HCT116 (cell line): Measurements from ENCODE around the gene RNU5D-1. TPM values are rescaled to one million over a fixed set of nuclear protein-coding genes. Genes with fewer than 3 reads are reported as not detected.

ENCODE experiments used
- ATAC-seq: fragments of 200-7000 bp; cut with Tn5 transposase; 2 replicates; pipeline ENCODE4 v1.9.1; 2020; ENCODE audit warnings: mild to moderate bottlenecking, moderate library complexity
- BruUV-seq: library from RNA; stranded (reverse); fragments of 400-500 nt; replicated peaks from 2 replicates; lab custom pipeline; 2021; lab: Mats Ljungman, UMichigan
- CTCF ChIA-PET: fragments of 300-600 bp; sonication (Branson Sonifier 250); formaldehyde crosslinking; loops from one replicate; lab custom pipeline; 2021; ENCODE audit warnings: antibody characterized with exemption; lab: Charles Lee
- POLR2A ChIA-PET: fragments of 300-600, 350-600 bp; sonication (Branson Sonifier 250); formaldehyde crosslinking; loops from one replicate; lab custom pipeline; 2021; ENCODE audit warnings: antibody characterized with exemption; lab: Charles Lee
- RAD21 ChIA-PET, 2 experiments: fragments of 300-600 bp; sonication (Branson Sonifier 250); formaldehyde crosslinking; loops; one replicate each; lab custom pipeline; 2023; ENCODE audit warnings: low total read pairs in 2 of 2; ENCODE audit not compliant: uncharacterized antibody in 2 of 2, unreplicated experiment in 2 of 2, low non-redundant PET in 1 of 2; lab: Charles Lee
- DNase-seq: peaks from one replicate; pipeline ENCODE4 v3.0.0-alpha.2; 2010; ENCODE audit warnings: low read depth, low spot score
- H2AFZ ChIP-seq: fragments of 200-600 bp; shearing (Covaris generic), sonication (generic); 2 replicates; pipeline ENCODE4 v1.6.1; 2017; ENCODE audit warnings: low read depth, mixed run types, mixed read lengths, antibody characterized with exemption, low read length; ENCODE audit not compliant: poor library complexity, severe bottlenecking
- H3K27ac ChIP-seq: 2 replicates; pipeline ENCODE4 v1.5.1; 2012; ENCODE audit warnings: low read depth, low read length
- H3K27me3 ChIP-seq: fragments of 200-600 bp; sonication (generic); 2 replicates; pipeline ENCODE4 v1.6.1; 2016; ENCODE audit warnings: mixed run types, low read length, mixed read lengths; ENCODE audit not compliant: insufficient read depth
- H3K36me3 ChIP-seq, 2 experiments: fragments of 200-500 bp in 1 of 2; fragments of 200-600 bp in 1 of 2; sonication (Bioruptor generic) in 1 of 2; sonication (generic) in 1 of 2; 2 replicates each; pipeline versions ENCODE4 v1.5.1 to v1.6.1; 2014 to 2016; ENCODE audit warnings: low read length in 2 of 2, inconsistent platforms in 1 of 2, mixed read lengths in 1 of 2, mixed run types in 1 of 2; ENCODE audit not compliant: insufficient read depth in 2 of 2, control insufficient read depth in 1 of 2
- H3K4me1 ChIP-seq, 2 experiments: fragments of 200-600 bp in 1 of 2; sonication (generic) in 1 of 2; 2 replicates each; pipeline versions ENCODE4 v1.5.1 to v1.6.1; 2012 to 2017; ENCODE audit warnings: low read length in 2 of 2, inconsistent platforms in 1 of 2, mild to moderate bottlenecking in 1 of 2, mixed read lengths in 1 of 2, mixed run types in 1 of 2, moderate library complexity in 1 of 2; ENCODE audit not compliant: insufficient read depth in 2 of 2, control insufficient read depth in 1 of 2
- H3K4me2 ChIP-seq: fragments of 200-600 bp; sonication (generic); 2 replicates; pipeline ENCODE4 v1.6.1; 2017; ENCODE audit warnings: mixed run types, low read length, mixed read lengths
- H3K4me3 ChIP-seq, 2 experiments: fragments of 200-600 bp in 1 of 2; sonication (generic) in 1 of 2; replicated peaks in 1 of 2; 2 replicates each; pipeline ENCODE4 v1.5.1; 2011 to 2016; ENCODE audit warnings: low read length in 2 of 2, control low read depth in 1 of 2, low read depth in 1 of 2, mild to moderate bottlenecking in 1 of 2, mixed read lengths in 1 of 2, mixed run types in 1 of 2
- H3K79me2 ChIP-seq: fragments of 200-600 bp; sonication (generic); 2 replicates; pipeline ENCODE4 v1.6.1; 2017; ENCODE audit warnings: mild to moderate bottlenecking, mixed run types, low read length, moderate library complexity, mixed read lengths; ENCODE audit not compliant: insufficient read depth
- H3K9ac ChIP-seq: fragments of 200-600 bp; sonication (generic); 2 replicates; pipeline ENCODE4 v1.6.1; 2016; ENCODE audit warnings: low read length, mixed read lengths
- H3K9me2 ChIP-seq: fragments of 200-600 bp; sonication (generic), shearing (Covaris generic); 2 replicates; pipeline ENCODE4 v1.6.1; 2017; ENCODE audit warnings: mixed run types, mild to moderate bottlenecking, moderate library complexity; ENCODE audit not compliant: insufficient read depth
- H3K9me3 ChIP-seq, 2 experiments: fragments of 200-500 bp in 1 of 2; fragments of 200-600 bp in 1 of 2; sonication (Bioruptor generic) in 1 of 2; sonication (generic) in 1 of 2; 2 replicates each; pipeline ENCODE4 v1.6.1; 2014 to 2017; ENCODE audit warnings: low read length in 2 of 2, mixed read lengths in 2 of 2, inconsistent platforms in 1 of 2, low read depth in 1 of 2, mild to moderate bottlenecking in 1 of 2, mixed run types in 1 of 2, moderate library complexity in 1 of 2; ENCODE audit not compliant: control insufficient read depth in 1 of 2, insufficient read depth in 1 of 2
- H4K20me1 ChIP-seq: fragments of 200-600 bp; sonication (generic), shearing (Covaris generic); 2 replicates; pipeline ENCODE4 v1.6.1; 2017; ENCODE audit warnings: mixed run types, mild to moderate bottlenecking, moderate library complexity; ENCODE audit not compliant: insufficient read depth
- CBX3 ChIP-seq: IDR thresholded peaks from 2 replicates; pipeline ENCODE4 v1.6.1; 2012; ENCODE audit warnings: low read depth
- CEBPB ChIP-seq: IDR thresholded peaks from 2 replicates; pipeline ENCODE4 v1.6.1; 2012; ENCODE audit warnings: low read depth
- EGR1 ChIP-seq: IDR thresholded peaks from 2 replicates; pipeline ENCODE4 v1.6.1; 2012; ENCODE audit warnings: low read depth
- EZH2phosphoT487 ChIP-seq: fragments of 200-600 bp; IDR thresholded peaks from 2 replicates; pipeline ENCODE4 v1.6.1; 2018; ENCODE audit warnings: antibody characterized with exemption, borderline replicate concordance
- FOSL1 ChIP-seq: IDR thresholded peaks from 2 replicates; pipeline ENCODE4 v1.6.1; 2012; ENCODE audit warnings: low read depth
- JUND ChIP-seq: IDR thresholded peaks from 2 replicates; pipeline ENCODE4 v1.6.1; 2012
- POLR2A ChIP-seq: IDR thresholded peaks from 2 replicates; pipeline ENCODE4 v1.7.0; 2011; ENCODE audit warnings: borderline replicate concordance; ENCODE audit not compliant: insufficient read depth, insufficient read length; ENCODE audit errors: extremely low read depth
- POLR2AphosphoS5 ChIP-seq: IDR thresholded peaks from 2 replicates; pipeline ENCODE4 v1.6.1; 2011; ENCODE audit warnings: mild to moderate bottlenecking, low read depth, low read length, moderate library complexity
- SIN3A ChIP-seq: IDR thresholded peaks from 2 replicates; pipeline ENCODE4 v1.6.1; 2012; ENCODE audit warnings: low read depth
- SP1 ChIP-seq: IDR thresholded peaks from 2 replicates; pipeline ENCODE4 v1.6.1; 2012; ENCODE audit warnings: low read depth
- TCF7L2 ChIP-seq: IDR thresholded peaks from 2 replicates; pipeline ENCODE4 v1.7.0; 2011; ENCODE audit warnings: borderline replicate concordance, inconsistent platforms; ENCODE audit not compliant: insufficient read depth, insufficient read length; ENCODE audit errors: extremely low read depth
- YY1 ChIP-seq: IDR thresholded peaks from 2 replicates; pipeline ENCODE4 v1.6.1; 2011; ENCODE audit warnings: low read length, low read depth, moderate library complexity, mild to moderate bottlenecking; ENCODE audit not compliant: insufficient replicate concordance; ENCODE audit errors: extremely low read depth
- ZNF274 ChIP-seq: fragments of 200-500 bp; sonication (Bioruptor generic); IDR thresholded peaks from 2 replicates; pipeline ENCODE4 v1.6.1; 2014; ENCODE audit warnings: mild to moderate bottlenecking, low read depth, low read length, inconsistent platforms
- intact Hi-C: fragments of 100-400 bp; cut with micrococcal nuclease; formaldehyde crosslinking; loops from 2 replicates; pipeline ENCODE4 v1.10.0; 2022
- total RNA-seq: library from RNA; stranded (reverse); gene quantifications from one replicate; pipeline ENCODE4 v1.2.1, GENCODE V29; 2021; ENCODE audit not compliant: unreplicated experiment
- TF ChIP-seq, protein P1 (sequence below): IDR thresholded peaks from 2 replicates; pipeline ENCODE4 v1.6.1; 2012
- TF ChIP-seq, protein P2 (sequence below): IDR thresholded peaks from 2 replicates; pipeline ENCODE4 v1.6.1; 2012
- TF ChIP-seq, protein P3 (sequence below): IDR thresholded peaks from 2 replicates; pipeline ENCODE4 v1.6.1; 2012; ENCODE audit warnings: low read depth

Gene RNU5D-1
- total RNA-seq, 1 experiment from 2014 or later: not detected

DNA sequence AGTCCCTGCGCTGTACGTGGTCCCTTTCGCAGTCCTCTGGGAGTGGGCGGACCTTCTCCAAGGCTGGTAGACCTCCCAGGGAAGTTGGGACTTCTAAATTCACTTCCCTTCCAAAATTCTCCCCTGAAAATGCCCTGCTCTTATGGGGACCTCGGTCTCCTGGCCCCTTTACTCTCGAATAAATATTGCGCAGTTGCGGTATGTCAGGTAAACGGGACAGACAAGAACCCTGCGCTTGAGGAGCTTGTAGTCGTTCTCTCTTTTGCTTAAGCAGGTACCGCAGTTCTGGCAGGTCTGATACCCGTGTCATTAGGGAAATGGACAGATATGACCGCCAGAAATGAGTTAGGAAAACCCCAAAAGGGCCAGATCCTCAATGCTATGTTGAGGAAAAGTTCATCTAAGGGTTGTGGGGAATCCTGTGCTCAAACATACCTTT is 9.2 kb upstream of the RNU5D-1 start:
- ChIA-PET POLR2A (no interaction called here), CTCF (no interaction called here), RAD21 (no interaction called here)
- Histone ChIP-seq H3K36me3 (peaks cover 4 to 31% of the 10 kb centered on the region in 2 experiments; a peak in 2 of 4 replicates), H3K9ac (peak overlapping the region; percentile 97), H2AFZ (no peak overlapping the region), H3K4me1 (peaks cover 5 to 23% of the 10 kb centered on the region in 2 experiments; a peak in 3 of 4 replicates), H3K4me3 (peak overlapping the region; percentile 75 to 95), H3K9me2 (no peaks in the 10 kb centered on the region), H3K9me3 (no peaks in the 10 kb centered on the region), H3K4me2 (peak overlapping the region; percentile 85), H3K27ac (peak overlapping the region; percentile 65), H3K27me3 (no peaks in the 10 kb centered on the region), H4K20me1 (no peaks in the 10 kb centered on the region), H3K79me2 (peaks cover 49% of the 10 kb centered on the region)
- intact Hi-C loops: no loop called here
- TF ChIP-seq EZH2phosphoT487: no peak
- no peak for TF ChIP-seq CBX3
- TF ChIP-seq, protein P1, sequence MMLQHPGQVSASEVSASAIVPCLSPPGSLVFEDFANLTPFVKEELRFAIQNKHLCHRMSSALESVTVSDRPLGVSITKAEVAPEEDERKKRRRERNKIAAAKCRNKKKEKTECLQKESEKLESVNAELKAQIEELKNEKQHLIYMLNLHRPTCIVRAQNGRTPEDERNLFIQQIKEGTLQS: no peak
- TF ChIP-seq POLR2A: no peak
- BruUV-seq: TSS peak; percentile 89
- DNase-seq (no peak), ATAC-seq (peak; percentile 40)

DNA sequence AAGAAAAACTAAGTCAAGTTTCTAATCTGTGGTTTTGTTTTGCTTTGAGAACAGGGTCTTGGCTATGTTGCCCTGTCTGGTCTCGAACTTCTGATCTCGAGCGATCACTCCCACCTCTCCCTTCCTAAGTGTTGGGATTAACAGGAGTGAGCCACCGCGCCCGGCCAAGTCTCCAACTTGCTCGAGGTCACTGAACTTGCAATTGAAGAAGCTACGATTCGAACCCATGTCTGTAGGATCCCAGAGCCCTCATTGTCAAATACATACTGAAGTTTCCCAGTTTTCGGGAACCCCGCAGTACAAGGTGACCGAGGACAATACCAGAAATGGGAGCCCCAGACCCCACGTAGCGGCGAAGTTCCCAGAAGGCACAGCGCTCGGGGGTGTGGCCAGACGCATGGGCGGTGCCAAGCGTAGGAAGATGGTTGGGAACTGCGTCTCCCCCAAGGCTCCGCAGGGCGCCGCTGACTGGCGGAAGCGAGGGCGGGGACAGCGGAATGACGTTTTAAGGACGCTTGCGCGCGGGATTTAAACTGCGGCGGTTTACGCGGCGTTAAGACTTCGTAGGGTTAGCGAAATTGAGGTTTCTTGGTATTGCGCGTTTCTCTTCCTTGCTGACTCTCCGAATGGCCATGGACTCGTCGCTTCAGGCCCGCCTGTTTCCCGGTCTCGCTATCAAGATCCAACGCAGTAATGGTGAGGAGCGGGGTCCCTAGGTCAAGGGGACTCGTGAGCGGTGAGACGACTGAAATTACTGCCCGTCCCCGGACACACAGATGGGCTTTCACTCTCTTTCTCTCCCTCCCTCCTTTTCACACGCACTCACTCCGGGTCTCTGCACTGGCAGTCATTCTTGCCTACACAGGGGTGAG is 8.6 kb upstream of the RNU5D-1 start, which contains the start of gene KIF2C:
TSS of gene KIF2C (plus strand) at position 531 of the 872 bp plus-strand sequence. CDS start at position 627, 96 bp downstream.
- peak; percentile 98 for ATAC-seq
- DNase-seq: peak; percentile 96
- peak within 1 kb of the TSS; percentile 97 for H3K9ac ChIP-seq
- H3K27ac ChIP-seq: peak within 1 kb of the TSS; percentile 65
- RAD21 ChIA-PET: no interaction called here
- no peaks in the 10 kb centered on the region for H3K27me3 ChIP-seq
- POLR2A ChIA-PET: interaction anchor here (1.0 to 1.1 kb wide), 2 partner anchors 13 to 18 kb away, joined by 3 to 6 read pairs; no protein-coding TSS in a partner anchor
- peaks cover 44% of the 10 kb centered on the region for H3K79me2 ChIP-seq
- no peaks in the 10 kb centered on the region for H4K20me1 ChIP-seq
- peak within 1 kb of the TSS; percentile 85 for H3K4me2 ChIP-seq
- no peak within 1 kb of the TSS for H2AFZ ChIP-seq
- H3K4me1 ChIP-seq: peaks cover 5 to 23% of the 10 kb centered on the region in 2 experiments; a peak in 3 of 4 replicates
- CTCF ChIA-PET: no interaction called here
- intact Hi-C loops: loop anchor here (1.0 kb wide), 1 partner anchor 8 kb away; the partner anchor contains the start of gene RNU5D-1
- H3K9me3 ChIP-seq: no peaks in the 10 kb centered on the region
- BruUV-seq: no TSS peak
- no peaks in the 10 kb centered on the region for H3K9me2 ChIP-seq
- peak within 1 kb of the TSS; percentile 75 to 95 for H3K4me3 ChIP-seq
- H3K36me3 ChIP-seq: peaks cover 4 to 30% of the 10 kb centered on the region in 2 experiments; a peak in 2 of 4 replicates
- TF ChIP-seq POLR2AphosphoS5 (peak; percentile 99), SP1 (peak; percentile 82), TCF7L2 (peak; percentile 19), SIN3A (peak; percentile 100), FOSL1 (no peak), JUND (no peak), CEBPB (no peak), EGR1 (peak; percentile 83), CBX3 (peak; percentile 57; the same call in 1 of the 2 replicates), ZNF274 (no peak), YY1 (peak; percentile 62)
- TF ChIP-seq, protein P2, sequence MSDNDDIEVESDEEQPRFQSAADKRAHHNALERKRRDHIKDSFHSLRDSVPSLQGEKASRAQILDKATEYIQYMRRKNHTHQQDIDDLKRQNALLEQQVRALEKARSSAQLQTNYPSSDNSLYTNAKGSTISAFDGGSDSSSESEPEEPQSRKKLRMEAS: peak; percentile 80
- TF ChIP-seq, protein P3, sequence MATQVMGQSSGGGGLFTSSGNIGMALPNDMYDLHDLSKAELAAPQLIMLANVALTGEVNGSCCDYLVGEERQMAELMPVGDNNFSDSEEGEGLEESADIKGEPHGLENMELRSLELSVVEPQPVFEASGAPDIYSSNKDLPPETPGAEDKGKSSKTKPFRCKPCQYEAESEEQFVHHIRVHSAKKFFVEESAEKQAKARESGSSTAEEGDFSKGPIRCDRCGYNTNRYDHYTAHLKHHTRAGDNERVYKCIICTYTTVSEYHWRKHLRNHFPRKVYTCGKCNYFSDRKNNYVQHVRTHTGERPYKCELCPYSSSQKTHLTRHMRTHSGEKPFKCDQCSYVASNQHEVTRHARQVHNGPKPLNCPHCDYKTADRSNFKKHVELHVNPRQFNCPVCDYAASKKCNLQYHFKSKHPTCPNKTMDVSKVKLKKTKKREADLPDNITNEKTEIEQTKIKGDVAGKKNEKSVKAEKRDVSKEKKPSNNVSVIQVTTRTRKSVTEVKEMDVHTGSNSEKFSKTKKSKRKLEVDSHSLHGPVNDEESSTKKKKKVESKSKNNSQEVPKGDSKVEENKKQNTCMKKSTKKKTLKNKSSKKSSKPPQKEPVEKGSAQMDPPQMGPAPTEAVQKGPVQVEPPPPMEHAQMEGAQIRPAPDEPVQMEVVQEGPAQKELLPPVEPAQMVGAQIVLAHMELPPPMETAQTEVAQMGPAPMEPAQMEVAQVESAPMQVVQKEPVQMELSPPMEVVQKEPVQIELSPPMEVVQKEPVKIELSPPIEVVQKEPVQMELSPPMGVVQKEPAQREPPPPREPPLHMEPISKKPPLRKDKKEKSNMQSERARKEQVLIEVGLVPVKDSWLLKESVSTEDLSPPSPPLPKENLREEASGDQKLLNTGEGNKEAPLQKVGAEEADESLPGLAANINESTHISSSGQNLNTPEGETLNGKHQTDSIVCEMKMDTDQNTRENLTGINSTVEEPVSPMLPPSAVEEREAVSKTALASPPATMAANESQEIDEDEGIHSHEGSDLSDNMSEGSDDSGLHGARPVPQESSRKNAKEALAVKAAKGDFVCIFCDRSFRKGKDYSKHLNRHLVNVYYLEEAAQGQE: no peak
